Tibial artery (tissue), 4 donors: ENCODE results near the gene TOPORS.

Source experiments
- DNase-seq, 2 donors: peaks; one replicate each; pipeline ENCODE4 v3.0.0-alpha.2; 2019
- H3K27ac ChIP-seq, 2 donors: fragments of 200-600 bp; sonication (generic) in 1 of 2; 1 replicate in 1 of 2; 2 replicates in 1 of 2; pipeline ENCODE4 v1.5.1; 2018 to 2019; ENCODE audit warnings: mild to moderate bottlenecking in 1 of 2
- H3K27me3 ChIP-seq, 2 donors: fragments of 200-600 bp; sonication (generic) in 1 of 2; one replicate each; pipeline versions ENCODE4 v1.5.1 to v1.6.0; 2016 to 2019
- H3K36me3 ChIP-seq, 3 donors: fragments of 200-600 bp; sonication (generic) in 2 of 3; one replicate each; pipeline ENCODE4 v1.5.1; 2016 to 2019; ENCODE audit warnings: mild to moderate bottlenecking in 2 of 3
- H3K4me1 ChIP-seq, 4 donors: fragments of 200-600 bp; sonication (generic) in 2 of 4; 1 replicate in 3 of 4; 2 replicates in 1 of 4; pipeline ENCODE4 v1.5.1; 2016 to 2019
- H3K4me3 ChIP-seq, 2 donors: fragments of 200-600 bp; sonication (generic) in 1 of 2; 1 replicate in 1 of 2; 2 replicates in 1 of 2; pipeline ENCODE4 v1.5.1; 2018 to 2019; ENCODE audit warnings: mild to moderate bottlenecking in 2 of 2
- H3K9me3 ChIP-seq, 3 donors: fragments of 200-600 bp; sonication (generic) in 1 of 3; one replicate each; pipeline ENCODE4 v1.5.1; 2016 to 2019
- CTCF ChIP-seq, 2 experiments: fragments of 200-600 bp in 1 of 2; fragments of 450-650 bp in 1 of 2; IDR thresholded peaks; one replicate each; pipeline ENCODE4 v1.5.1; 2017 to 2019; ENCODE audit warnings: antibody characterized with exemption in 2 of 2, mild to moderate bottlenecking in 1 of 2, moderate library complexity in 1 of 2
- intact Hi-C: fragments of 100-400 bp; cut with DNase I; formaldehyde crosslinking; loops from one replicate; pipeline ENCODE4 v1.15.0; 2023; ENCODE audit warnings: low total_unique reads

TOPORS gene

DNA sequence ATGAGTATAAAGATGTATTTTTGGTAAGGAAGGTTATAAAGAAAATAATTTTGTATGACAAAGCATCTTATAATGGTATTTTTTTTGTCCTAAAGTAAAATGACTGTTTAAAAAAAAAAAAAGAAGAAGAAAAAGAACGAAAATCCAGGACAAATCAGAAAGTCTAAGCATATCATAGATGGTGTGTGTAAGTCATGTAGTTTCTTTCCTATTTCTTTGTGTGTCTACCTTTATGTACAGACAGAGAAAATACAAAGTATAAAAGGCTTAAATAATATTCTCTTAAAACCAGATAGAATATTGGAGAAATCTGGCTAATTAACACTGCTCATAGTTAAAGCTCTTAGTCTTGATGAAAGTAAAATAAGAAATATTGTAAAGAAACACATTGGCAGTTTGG lies 34.1 kb downstream of the TOPORS start:
- Histone ChIP-seq H3K27me3 (no peaks in the 10 kb centered on the region), H3K9me3 (no peaks in the 10 kb centered on the region), H3K27ac (no peak overlapping the region), H3K36me3 (no peaks in the 10 kb centered on the region), H3K4me3 (no peak overlapping the region), H3K4me1 (peaks cover 0 to 2% (median under 1%) of the 10 kb centered on the region in 4 donors)
- no peak for TF ChIP-seq CTCF (IDR thresholded peaks at IDR 0.05)
- no peak for DNase-seq
- intact Hi-C loops: no loop called here

GRCh38 chr9:32516241-32516640 lies 36.1 kb downstream of the TOPORS start:
- no peaks in the 10 kb centered on the region for H3K9me3 ChIP-seq
- H3K36me3 ChIP-seq: no peaks in the 10 kb centered on the region
- TF ChIP-seq CTCF (IDR thresholded peaks at IDR 0.05): no peak
- intact Hi-C loops: no loop called here
- no peak overlapping the region for H3K27ac ChIP-seq
- no peak for DNase-seq
- H3K27me3 ChIP-seq: no peaks in the 10 kb centered on the region
- no peaks in the 10 kb centered on the region for H3K4me1 ChIP-seq
- no peak overlapping the region for H3K4me3 ChIP-seq

- TF ChIP-seq CTCF (IDR thresholded peaks at IDR 0.05): no peak
- H3K27ac ChIP-seq: no peak overlapping the region
- no peak overlapping the region for H3K4me3 ChIP-seq
- H3K9me3 ChIP-seq: no peaks in the 10 kb centered on the region
- intact Hi-C loops: no loop called here
- H3K36me3 ChIP-seq: peaks cover 0 to 4% (median 0%) of the 10 kb centered on the region in 3 donors
- no peaks in the 10 kb centered on the region for H3K27me3 ChIP-seq
- peaks cover 0 to 5% (median 0%) of the 10 kb centered on the region in 4 donors for H3K4me1 ChIP-seq
- no peak for DNase-seq
Observed at GRCh38 chr9:32508728-32509127, 43.7 kb downstream of the TOPORS start.

GRCh38 chr9:32503008-32503407 lies 49.4 kb downstream of the TOPORS start:
- Histone ChIP-seq H3K4me1 (peaks cover 0 to 5% (median 0%) of the 10 kb centered on the region in 4 donors), H3K36me3 (peaks cover 15 to 18% (median 16%) of the 10 kb centered on the region in 3 donors), H3K4me3 (no peak overlapping the region), H3K9me3 (no peaks in the 10 kb centered on the region), H3K27ac (no peak overlapping the region), H3K27me3 (no peaks in the 10 kb centered on the region)
- no peak for DNase-seq
- intact Hi-C loops: no loop called here
- TF ChIP-seq CTCF (IDR thresholded peaks at IDR 0.05): no peak

DNA sequence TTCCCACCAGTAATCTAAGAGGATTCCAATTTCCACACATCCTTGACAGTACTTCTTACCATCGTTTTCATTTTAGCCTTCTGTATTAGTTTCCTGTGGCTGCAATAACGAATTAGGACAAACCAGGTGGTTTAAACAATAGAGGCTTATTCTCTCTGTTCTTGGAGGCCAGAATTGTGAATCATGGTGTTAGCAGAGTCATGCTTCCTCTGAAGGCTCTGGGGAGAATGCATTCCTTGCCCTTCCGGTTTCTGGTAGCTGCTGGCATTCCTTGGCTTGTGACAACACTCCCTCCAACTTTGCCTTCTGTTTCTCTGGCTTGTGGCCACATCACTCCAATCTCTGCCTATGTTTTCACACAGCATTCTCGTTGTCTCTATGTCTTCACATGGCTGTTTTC lies 49.9 kb downstream of the TOPORS start:
- Histone ChIP-seq H3K27me3 (no peaks in the 10 kb centered on the region), H3K4me1 (peaks cover 0 to under 1% (median 0%) of the 10 kb centered on the region in 4 donors), H3K9me3 (no peaks in the 10 kb centered on the region), H3K4me3 (no peak overlapping the region), H3K36me3 (peaks cover 16 to 24% (median 19%) of the 10 kb centered on the region in 3 donors), H3K27ac (no peak overlapping the region)
- no peak for TF ChIP-seq CTCF (IDR thresholded peaks at IDR 0.05)
- no peak for DNase-seq
- intact Hi-C loops: no loop called here

DNA sequence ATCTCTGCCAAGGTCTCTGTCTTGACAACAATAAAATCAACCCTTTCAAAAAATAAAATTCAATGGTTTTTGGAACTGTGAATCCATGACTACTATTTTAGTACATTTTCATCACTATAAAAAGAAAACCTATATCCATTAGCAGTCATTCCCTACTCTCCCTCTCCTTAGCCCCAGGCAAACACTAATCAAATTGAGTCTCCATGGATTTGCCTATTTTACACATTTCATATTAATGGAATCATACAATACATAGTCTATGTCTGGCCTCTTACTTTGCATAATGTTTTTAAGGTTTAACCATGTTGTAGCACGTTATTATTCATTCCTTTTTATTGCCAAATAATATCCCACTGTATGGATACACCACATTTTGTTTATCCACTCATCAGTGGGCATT lies 50.5 kb downstream of the TOPORS start:
- H3K4me1 ChIP-seq: no peaks in the 10 kb centered on the region
- no peak for DNase-seq
- peaks cover 16 to 29% (median 25%) of the 10 kb centered on the region in 3 donors for H3K36me3 ChIP-seq
- no peaks in the 10 kb centered on the region for H3K9me3 ChIP-seq
- no peak overlapping the region for H3K4me3 ChIP-seq
- intact Hi-C loops: no loop called here
- no peak overlapping the region for H3K27ac ChIP-seq
- no peak for TF ChIP-seq CTCF (IDR thresholded peaks at IDR 0.05)
- H3K27me3 ChIP-seq: no peaks in the 10 kb centered on the region
